Activated CD4-positive, CD25-positive, alpha-beta regulatory T cell treated with anti-CD3 and anti-CD28 coated beads, Interleukin-2, amount 50 U/mL, for 24 hours (primary cell): ENCODE measurements around the gene SLC25A10.

ENCODE experiments used
- ATAC-seq, 2 donors: fragments of 150-1000 bp; cut with Tn5 transposase; one replicate each; pipeline ENCODE4 v1.10.0; 2021; ENCODE audit warnings: mild to moderate bottlenecking in 1 of 2, moderate library complexity in 1 of 2

The SLC25A10 gene

DNA sequence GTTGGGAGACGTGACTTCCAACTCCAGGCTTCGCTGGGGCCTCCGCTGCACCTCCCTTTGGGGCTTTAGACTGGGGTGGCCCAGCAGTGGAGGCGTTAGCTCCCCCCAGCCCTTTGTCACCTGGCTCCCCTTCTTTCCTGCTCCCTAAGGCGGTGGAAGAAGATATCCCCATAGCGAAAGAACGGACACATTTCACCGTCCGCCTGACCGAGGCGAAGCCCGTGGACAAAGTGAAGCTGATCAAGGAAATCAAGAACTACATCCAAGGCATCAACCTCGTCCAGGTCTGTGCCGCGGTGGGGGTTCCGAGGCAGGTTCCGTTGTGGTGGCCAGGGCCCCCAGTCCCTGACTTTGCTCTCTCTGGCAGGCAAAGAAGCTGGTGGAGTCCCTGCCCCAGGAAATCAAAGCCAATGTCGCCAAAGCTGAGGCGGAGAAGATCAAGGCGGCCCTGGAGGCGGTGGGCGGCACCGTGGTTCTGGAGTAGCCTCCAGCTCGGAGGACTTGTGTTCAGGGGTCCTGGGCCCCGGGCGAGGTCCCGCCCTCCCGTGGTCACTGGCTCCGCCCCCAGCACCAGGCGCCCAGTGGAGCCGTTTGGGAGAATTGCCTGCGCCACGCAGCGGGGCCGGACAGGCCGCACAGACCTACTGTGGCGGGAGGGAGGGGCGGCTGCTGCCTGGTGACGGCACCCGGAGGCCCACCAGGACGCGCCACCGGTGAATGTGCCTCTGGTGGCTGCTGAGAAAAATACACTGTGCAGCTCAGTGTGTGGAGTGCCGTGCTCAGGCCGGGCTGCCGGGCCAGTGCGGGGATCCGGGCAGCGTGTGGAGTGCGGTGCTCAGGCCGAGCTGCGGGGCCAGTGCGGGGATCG is 5.1 kb upstream of the SLC25A10 start:
- ATAC-seq, result no peak

- ATAC-seq, result no peak
Measured at GRCh38 chr17:81707725-81708646, 4.1 kb upstream of the SLC25A10 start.

GRCh38 chr17:81708739-81709185 is 3.3 kb upstream of the SLC25A10 start:
- no peak for ATAC-seq

DNA sequence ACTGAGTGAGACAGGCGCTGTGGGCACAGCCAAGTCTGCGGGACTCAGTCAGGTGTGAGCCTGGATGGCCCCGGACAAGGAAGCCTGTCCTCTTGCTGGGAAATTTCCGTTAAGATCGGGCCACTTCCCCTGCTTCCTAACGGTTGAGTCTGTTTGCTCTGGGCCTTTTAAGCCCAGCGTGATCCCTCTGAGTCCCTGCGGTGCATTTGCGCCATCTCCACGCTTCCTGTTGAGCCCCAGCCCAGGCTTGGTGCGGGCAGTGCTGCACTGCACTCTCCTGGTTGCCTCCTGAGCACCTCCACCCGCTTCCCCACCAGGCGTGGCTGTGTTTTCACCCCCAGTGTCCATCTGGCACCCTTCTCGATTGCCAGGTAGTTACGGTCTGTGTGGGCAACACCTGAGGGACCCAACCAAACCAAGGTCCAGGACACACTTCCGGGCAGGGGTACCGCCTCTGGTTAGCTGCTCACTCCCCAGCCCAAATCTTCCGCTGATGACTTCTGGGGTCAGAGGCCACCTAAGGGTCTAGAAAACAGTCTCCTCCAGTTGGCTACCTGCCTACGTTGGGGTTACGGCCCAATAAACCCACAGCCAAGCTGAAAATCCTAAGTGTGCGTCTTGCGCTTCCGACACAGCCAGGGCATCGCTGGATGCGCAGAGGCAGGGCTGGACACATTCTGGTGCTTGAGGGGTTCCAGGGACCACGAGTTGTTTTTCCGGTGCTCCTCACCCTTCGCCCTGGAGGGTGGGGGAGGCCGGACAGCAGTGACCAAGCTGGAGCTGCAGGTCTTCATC is 1.4 kb upstream of the SLC25A10 start:
- ATAC-seq, result no peak

DNA sequence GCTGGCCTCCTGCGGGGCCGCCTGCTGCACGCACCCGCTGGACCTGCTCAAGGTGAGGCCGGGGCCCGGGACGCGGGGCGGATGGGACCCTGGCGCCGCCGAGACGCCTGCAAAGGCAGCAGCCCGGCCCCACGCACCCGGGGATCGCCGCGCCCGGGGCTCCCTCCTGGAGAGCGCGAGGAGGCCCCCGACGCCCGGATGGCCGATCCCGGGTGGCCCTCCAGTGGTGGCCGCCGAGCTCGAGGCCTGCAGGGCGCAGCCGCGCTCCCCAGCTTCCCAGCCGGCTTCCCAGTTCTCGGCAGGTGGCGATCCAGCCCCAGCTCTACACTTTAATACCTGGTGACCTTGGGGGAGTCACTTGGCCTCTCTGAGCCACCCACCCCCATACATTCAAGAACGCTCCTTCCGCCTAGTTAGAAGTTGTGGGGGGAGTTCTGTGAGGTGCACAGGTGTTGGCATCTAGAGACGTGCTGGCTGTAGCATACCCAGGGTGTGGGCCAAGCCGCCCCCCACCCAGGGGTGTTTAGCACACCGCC is 452 bp downstream of the SLC25A10 start:
- ATAC-seq, result peak in 1 of 2 donors; percentile 5

DNA sequence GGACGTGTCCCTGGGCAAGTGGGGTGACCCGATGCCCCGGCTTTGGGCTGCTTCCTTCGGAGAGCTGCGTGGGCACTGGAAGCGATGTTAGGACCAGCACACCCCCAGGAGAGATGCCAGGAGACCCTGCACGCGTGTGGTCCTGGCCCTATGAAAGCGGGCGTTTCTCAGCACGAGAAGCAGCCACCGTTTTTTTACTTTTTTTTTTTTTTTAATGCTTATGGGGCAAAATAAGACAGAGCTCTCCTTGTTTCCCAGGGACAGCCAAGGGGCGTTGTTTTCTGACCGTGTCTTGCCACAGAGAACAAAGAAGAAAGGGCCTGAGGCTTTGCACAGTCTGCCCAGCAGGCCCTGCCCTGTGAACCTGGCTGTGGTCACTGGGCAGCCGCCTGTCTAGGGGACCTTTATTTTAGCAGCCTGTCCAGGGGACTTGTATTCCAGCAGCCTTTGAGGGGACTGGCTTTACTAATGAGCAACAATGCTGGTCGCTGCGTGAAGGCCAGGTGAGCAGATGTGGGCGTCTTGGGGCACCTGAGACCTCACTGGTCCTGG is 996 bp downstream of the SLC25A10 start:
- ATAC-seq, result no peak

DNA sequence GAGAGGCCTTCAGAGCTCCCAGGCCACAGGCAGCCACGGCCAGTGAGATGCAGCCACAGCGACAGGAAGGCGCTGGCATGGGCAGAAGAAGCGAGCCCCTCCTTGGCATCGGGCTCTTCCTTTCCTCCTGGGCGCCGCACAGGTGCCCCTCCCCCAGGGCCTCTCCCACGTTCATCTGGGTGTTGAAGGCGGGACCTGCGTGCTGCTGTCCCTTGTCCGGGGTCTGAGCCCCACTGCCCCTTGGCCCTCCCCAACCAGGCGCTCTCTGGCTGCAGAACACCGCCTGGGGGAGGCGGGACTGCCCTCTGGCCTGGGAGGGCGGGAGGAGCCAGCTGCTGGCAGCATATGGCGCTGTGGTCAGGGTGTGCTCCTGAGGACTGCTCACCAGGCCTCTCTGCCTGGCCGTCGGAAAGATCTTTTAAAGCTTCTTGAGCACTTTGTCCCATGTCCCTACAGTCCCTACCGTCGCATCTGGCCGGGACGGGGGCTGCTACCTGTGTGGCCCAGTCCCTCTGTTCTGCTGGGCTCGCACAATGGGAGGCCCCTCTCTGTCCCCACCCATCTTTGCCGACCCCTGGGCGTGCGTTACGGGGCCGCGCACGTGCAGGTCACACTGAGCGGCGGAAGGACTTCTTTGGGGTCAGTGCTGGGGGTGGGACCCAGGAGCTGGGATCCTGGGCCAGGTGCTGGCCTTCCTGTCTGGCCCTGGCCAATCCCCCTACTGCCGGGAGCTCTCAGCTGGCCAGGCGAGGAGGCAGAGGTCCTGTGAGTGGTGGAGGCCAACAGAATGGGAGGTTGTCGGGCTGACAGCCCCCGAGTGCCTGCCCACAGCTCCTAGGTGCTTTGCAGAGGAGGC is 1.7 kb downstream of the SLC25A10 start:
- no peak for ATAC-seq

GRCh38 chr17:81714412-81715106 is 2.5 kb downstream of the SLC25A10 start:
- ATAC-seq, result no peak

DNA sequence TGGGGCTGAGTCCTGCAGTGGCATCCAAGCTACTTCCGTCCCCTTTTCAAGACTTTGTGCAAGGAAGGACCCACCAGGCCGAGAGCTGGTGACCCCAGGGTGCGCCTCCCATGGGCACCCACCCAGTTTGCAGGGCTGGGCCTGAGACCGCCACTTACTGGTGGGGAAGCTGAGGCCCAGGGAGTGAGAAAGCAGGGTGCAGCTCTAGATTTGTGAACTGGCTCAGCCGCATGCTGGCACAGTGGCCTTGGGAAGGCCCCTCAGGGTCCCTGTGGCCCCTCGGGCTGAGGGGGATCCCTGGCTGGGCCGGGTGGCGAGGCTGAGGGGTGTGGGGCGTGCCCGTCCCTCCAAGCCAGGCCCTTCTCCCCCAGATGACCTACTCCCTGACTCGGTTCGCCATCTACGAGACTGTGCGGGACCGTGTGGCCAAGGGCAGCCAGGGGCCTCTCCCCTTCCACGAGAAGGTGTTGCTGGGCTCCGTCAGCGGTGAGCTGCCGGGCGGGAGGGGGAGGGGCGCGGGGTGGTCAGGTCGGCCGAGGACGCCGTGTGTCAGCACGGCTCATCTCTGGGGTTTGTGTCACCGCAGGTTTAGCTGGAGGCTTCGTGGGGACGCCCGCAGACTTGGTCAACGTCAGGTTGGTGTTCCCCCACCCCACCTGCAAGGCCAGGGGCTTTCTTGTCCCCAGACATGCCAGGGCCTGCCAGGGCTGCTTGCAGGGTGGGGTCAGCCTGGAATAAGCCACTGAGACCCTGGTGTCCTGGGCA is 3.2 kb downstream of the SLC25A10 start:
- no peak for ATAC-seq

- no peak for ATAC-seq
Measured at GRCh38 chr17:81715872-81716673, 4.0 kb downstream of the SLC25A10 start.

- ATAC-seq, result no peak
Measured at GRCh38 chr17:81716674-81716996, 4.6 kb downstream of the SLC25A10 start.

DNA sequence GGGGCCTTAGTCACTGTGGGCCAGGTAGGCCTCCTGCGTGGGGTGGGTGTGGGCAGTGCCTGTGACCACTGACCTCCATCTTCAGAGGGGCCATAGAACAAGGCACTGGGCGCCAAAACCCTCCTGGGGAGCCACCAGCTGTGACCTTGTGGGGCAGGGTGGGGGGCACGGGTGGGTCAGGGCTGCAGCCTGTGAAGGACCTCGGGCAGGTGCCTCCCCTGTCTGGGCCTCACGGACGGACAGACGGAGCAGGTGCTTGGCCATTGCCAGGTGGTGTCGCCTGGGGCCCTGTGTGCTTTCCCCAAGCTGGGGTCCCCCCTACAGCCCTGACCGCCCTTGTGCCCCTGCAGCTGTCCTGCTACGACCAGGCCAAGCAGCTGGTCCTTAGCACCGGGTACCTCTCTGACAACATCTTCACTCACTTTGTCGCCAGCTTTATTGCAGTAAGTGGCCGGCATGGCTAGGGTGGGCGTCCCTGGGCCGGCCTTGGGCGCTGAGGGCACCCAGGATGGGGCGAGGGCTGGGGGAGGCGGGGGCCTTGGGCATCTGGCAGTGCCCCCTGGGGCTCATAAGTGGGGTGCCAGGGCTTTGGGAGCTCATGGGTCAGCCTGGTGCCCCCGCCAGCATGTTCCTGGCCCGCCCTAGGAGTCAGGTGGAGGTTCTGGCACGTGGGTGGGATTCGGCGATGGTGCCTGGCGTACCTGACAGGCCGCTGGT is 5.1 kb downstream of the SLC25A10 start:
- no peak for ATAC-seq

GRCh38 chr17:81717766-81718089 is 5.6 kb downstream of the SLC25A10 start:
- ATAC-seq, result no peak

DNA sequence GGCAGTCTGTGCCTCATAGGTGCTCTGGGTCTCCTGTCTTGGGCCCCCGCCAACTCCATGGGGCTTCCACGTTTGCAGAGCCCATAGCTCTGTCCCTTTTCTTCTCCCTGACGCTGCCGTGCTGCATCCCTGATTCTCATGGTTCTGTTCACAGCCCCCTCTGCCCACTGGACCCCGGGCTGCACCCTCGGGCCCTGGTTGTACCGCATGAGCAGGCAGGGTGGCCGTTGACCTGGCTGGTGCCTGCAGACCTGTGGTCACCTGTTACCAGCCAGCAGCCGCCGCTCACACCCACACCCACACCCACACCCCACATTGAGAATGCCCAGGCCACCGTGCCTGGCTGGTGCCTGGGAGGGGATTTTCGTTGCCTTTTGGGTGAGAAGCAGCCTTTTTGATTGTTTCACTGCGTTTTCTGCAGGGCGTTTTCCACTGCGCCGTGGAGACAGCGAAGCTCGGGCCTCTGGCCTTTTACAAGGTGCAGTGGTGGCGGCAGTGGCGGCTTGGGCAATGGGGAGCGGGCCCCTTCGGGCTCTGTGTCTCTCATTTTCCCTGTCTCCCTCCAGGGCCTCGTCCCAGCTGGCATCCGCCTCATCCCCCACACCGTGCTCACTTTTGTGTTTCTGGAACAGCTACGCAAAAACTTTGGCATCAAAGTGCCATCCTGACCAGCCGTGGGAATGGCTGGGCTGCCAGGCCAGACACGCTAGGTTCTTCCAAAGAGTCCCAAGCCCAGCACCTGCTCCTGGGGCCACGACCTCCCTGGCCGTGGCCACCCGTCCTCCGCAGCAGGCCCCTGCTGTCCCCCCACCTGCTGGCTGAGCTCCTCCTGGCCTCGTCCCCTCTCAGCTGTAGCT is 7.6 kb downstream of the SLC25A10 start:
- ATAC-seq, result no peak

DNA sequence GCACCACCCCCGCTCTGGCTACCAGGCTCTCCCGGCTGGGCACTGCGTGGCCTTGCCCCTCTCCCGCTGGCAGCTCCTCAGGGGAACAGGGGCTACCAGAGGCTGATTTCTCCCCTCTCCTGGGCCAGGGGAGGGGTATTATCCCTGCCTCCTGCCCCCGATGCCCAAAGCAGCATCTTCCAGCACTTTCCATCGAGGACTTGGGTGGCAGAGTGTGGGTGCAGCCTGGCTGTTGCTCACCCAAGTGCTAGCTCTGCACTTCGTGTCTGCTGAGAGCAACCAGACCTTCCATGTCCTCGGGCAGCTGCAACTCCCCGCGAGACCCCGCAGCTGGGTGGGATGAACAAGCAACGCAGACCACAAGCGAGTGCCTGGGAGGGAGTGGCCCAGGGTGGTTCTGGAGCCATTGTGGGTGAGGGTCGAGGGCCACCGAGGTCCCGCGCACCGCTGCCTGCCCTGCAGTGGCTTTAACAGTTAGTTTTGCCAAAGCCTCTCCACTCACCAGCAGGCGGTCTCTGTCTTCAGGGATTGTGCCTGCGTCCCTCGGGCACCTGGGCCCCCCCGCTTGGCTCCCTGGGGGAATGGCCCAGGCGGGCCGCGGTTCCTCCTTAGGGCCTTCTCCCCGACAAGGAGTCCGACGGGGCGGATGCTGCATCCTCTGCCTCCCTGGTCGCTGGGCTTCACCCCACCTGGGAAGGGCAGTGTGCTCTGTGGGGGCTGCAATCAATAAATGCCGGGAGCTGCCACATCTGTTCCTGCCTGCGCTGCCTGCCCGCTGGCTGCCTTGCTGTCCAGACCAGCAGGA is 8.4 kb downstream of the SLC25A10 start:
- ATAC-seq, result no peak
